ENCODE results near the gene SERPINF2.
A peak's percentile ranks its signal among the peaks of the same experiment; 100 is the strongest.
"Not testable (repeated sequence)": the region's sequence is repeated elsewhere in the genome, so short reads cannot be mapped to it uniquely, and the experiment has no call there.

The SERPINF2 gene

DNA sequence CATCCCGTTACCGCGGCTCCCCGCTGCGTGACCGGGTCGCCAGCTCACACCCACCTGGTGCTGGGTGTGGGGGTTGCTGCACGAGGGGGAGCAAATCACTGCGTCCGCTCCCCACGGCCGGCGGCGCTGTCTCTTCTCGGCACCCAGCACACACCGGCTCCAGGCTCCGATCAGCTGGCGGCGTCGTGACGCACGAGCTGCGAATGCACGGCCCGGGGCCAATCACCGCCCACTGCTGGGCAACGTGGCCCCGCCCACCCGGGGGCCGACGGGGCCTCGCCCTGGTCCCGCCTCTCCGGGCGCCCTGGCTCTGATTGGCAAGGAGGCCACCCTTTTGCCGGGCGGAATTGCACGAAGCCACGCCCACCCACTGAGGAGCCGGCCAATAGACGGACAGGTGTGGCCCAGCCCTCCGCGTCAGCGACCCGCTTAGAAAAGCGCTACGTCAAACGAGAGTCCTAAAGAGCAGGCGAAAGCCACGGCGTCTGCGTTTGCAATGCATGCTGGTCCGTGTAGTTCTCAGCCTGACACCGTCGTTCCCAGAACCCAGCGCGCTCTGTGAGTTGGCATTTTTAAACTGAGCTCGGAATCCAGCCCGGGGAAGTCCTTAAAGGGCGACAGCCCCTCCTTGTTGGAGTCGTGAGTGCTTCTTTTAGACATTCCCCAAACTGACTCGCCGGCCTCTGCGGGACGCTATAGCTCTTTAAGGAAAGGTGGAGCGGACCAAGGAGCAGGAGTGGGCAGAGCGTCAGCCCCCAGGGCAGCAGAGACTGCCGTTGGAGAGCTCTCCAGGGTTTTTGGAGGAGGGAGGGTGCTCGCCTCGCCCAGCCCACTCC, 26.4 kb upstream of the SERPINF2 start:
- DNase-seq (ENCODE audit: low read depth in 2 of 2): peak; percentile 100

DNA sequence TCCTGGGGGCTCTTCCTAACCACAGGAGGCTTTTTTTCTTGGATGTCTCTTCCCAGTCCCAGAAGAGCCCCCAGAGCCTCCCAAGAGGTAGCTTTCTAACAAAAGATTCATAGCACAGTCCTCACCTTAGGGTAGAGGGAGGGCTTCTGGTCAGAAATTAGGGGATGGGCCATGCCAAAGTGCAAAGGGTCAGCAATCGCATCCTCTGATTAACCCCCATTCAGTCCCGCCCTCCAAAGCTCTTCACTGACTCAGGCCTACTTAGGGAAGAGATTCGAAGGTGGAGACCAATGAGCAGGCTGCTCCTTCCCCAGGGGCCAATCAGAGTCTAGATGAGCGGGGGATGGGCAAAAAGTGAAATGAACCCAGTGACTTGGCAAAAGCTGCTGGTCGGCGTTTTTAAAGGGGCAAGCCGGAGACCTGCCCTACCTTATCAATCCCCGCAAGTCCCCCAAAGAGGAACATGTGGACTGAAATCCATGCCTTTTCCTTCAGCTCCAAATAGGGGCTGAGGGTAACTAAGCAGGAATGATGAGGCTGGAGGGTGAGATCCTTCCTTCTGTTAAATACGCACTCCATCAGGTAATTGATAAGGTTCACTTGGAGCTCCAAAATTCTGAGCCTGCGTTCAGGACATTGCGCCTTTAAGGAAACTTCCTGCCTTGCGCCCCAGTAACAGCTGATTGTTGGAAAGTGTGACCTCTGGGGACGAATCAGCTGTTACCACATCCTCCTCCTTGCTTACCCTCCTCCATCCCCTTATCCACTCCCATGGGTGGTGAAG, 25.6 kb upstream of the SERPINF2 start:
- peak; percentile 78 to 82 for DNase-seq (ENCODE audit: low read depth in 2 of 2)

DNA sequence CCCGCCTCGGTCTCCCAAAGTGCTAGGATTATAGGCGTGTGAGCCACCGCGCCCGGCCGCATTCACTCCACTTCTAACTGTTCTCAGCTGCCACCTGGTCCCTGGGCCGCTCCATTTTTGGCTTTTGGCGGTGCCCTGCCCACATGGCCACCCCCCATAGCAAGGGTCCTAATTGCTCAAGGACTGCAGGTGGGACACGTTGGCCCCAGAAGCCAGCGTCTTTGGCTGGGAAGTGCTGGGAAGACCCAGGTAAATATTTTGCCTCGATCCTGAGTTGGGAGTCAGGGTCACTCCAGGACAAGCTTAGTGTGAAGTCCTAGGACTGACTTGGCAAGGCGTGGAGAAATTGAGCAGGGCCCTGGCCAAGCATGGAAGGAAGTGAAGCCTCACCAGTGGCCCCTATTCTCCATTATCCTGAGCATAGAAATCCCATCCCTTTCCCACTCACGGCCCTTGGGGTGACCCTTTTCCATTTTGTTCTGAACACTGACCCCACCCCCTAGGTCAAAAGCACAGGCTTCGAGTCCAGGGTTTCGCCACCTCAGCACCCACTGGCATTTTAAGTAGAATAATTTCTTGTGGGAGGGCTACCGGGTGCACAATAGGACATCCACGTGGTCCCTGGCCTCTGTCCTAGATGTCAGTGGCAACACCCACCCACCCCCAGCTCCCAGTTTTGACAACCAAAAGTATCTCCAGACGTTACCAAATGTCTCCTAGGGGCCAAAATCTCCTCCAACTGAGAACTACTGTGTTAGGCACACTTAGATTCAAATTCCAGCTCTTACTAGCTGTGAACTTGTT, 24.1 kb upstream of the SERPINF2 start:
- no peak for DNase-seq (ENCODE audit: low read depth in 2 of 2)

DNA sequence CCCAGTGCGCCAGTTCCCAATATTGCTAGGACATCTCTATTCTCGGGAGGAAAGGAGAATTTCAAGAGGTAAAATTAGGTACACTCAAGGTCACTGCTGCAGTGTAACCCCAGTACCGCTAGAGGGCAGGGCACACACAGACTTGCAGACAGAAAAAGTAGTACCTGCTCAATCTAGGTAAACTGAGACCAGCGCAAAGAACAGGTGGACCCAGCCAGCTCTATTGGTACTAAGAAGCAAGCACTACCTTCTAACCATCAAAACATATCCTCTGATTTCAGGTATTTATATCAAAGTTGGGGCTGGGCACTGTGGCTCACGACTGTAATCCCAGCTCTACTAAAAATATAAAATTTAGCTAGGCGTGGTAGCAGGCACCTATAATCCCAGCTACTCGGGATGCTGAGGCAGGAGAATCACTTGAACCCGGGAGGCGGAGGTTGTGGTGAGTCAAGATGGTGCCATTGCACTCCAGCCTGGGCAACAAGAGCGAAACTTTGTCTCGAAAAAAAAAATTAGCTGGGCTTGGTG, 21.8 kb upstream of the SERPINF2 start:
- DNase-seq (ENCODE audit: low read depth in 2 of 2): peak in 1 of 2 donors; percentile 49

GRCh38 chr17:1722022-1722421, 20.6 kb upstream of the SERPINF2 start:
- not testable (repeated sequence) for DNase-seq (ENCODE audit: low read depth in 2 of 2)

DNA sequence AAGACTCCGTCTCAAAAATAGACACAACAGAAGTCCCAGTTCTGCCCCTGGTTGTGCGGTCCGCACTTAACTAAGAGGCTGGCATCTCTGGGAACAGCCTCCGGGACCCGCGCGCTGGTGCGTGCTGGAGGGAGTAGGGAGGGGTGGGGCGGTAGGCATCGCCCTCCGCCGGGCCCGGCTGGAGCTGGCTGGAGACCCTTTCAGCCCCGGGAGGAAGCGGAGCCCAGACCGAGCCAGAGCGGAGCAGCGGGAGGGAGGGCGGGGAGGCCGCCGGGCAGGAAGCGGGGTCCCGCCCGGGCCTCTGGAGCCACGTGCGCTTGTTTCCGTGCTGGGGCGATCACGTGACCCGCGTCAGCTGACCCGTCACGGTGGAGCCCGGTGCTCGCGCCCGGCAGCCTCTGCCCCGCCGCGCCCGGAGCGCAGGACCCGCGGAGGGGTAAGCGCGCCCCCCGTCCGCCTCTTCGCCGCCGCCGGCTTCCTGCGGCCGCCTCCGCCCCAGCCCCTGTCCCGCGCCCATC, 18.3 kb upstream of the SERPINF2 start, which contains the start of gene WDR81:
TSS of gene WDR81 (plus strand) at position 354 of the 518 bp plus-strand sequence. CDS start 256 bp downstream, outside the sequence.
- peak; percentile 82 to 83 for DNase-seq (ENCODE audit: low read depth in 2 of 2)

DNA sequence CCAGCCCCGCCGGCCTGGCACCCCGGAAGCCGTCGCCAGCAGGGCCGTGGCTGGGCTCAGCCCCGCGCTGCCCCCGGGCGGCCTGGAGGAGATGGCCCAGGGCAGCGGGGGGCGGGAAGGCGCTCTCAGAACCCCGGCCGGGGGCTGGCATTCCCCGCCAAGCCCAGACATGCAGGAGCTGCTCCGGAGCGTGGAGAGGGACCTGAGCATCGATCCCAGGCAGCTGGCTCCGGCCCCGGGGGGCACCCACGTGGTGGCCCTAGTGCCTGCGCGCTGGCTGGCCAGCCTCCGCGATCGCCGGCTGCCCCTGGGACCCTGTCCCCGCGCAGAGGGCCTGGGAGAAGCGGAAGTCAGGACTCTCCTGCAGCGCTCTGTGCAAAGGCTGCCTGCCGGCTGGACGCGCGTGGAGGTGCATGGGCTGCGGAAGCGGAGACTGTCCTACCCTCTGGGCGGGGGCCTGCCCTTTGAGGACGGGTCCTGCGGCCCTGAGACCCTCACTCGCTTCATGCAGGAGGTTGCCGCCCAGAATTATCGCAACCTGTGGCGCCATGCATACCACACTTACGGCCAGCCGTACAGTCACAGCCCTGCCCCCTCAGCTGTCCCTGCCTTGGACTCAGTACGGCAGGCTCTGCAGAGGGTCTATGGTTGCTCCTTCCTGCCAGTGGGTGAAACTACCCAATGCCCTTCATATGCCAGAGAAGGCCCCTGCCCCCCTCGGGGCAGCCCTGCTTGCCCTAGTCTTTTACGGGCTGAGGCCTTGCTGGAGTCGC, 17.6 kb upstream of the SERPINF2 start:
- no peak for DNase-seq (ENCODE audit: low read depth in 2 of 2)

- no peak for DNase-seq (ENCODE audit: low read depth in 2 of 2)
Observed at GRCh38 chr17:1725642-1726511, 16.8 kb upstream of the SERPINF2 start.

- DNase-seq (ENCODE audit: low read depth in 2 of 2): no peak
Observed at GRCh38 chr17:1726626-1727257, 15.9 kb upstream of the SERPINF2 start.

DNA sequence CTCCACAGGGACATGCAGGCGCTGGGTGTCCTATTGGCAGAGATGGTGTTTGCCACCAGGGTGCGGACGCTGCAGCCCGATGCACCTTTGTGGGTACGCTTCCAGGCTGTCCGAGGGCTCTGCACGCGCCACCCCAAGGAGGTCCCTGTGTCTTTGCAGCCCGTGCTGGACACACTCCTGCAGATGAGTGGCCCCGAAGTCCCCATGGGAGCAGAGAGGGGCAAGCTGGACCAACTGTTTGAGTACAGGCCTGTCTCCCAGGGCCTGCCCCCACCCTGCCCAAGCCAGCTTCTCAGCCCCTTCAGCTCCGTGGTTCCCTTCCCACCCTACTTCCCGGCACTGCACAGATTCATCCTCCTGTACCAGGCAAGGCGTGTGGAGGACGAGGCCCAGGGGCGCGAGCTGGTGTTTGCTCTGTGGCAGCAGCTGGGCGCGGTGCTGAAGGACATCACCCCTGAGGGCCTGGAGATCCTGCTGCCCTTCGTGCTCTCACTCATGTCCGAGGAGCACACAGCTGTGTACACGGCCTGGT, 15.3 kb upstream of the SERPINF2 start:
- no peak for DNase-seq (ENCODE audit: low read depth in 2 of 2)

DNA sequence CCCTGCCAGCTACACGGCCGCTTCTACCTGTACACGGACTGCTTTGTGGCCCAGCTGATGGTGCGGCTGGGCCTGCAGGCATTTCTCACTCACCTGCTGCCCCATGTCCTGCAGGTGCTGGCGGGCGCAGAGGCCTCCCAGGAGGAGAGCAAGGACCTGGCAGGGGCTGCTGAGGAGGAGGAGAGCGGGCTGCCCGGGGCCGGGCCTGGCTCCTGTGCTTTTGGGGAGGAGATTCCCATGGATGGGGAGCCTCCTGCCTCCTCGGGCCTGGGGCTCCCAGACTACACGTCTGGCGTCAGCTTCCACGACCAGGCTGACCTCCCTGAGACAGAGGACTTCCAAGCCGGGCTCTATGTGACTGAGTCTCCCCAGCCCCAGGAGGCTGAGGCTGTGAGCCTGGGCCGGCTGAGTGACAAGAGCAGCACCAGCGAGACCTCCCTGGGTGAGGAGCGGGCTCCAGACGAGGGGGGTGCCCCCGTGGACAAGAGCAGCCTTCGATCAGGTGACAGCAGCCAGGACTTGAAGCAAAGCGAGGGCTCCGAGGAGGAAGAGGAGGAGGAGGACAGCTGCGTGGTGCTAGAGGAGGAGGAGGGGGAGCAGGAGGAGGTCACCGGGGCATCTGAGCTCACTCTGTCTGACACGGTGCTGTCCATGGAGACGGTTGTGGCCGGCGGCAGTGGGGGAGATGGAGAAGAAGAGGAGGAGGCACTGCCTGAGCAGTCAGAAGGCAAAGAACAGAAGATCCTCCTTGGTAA, 14.6 kb upstream of the SERPINF2 start:
- no peak for DNase-seq (ENCODE audit: low read depth in 2 of 2)

GRCh38 chr17:1729966-1730325, 12.7 kb upstream of the SERPINF2 start:
- no peak for DNase-seq (ENCODE audit: low read depth in 2 of 2)

DNA sequence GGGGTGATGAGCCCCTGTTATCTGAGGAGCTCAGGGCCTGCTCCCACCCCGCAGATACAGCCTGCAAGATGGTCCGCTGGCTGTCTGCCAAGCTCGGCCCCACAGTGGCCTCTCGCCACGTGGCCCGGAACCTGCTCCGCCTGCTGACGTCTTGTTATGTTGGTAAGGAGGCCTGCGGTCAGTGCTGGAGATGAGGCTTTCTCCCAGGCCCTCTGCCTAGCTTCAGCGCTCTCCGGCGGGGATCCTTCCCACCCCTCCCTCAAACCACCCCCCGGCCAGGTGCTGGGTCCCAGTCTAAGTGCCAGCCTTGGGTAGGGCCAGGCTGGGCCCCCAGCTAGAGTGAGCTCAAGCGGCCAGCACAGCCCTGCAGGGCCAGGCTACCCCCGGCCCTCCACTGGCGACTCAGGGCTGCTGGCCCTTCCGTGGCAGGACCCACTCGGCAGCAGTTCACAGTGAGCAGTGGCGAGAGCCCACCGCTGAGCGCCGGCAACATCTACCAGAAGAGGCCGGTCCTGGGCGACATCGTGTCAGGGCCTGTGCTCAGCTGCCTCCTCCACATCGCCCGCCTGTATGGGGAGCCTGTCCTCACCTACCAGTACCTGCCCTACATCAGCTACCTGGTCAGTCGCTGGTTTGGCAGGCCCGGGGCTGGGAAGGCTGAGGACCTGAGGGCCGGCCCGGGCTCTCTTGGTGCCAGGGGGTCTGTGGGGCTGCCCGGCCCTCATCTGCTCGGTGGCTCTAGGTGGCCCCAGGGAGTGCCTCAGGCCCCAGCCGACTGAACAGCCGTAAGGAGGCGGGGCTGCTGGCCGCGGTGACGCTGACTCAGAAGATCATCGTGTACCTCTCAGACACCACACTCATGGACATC, 12.1 kb upstream of the SERPINF2 start:
- no peak for DNase-seq (ENCODE audit: low read depth in 2 of 2)

DNA sequence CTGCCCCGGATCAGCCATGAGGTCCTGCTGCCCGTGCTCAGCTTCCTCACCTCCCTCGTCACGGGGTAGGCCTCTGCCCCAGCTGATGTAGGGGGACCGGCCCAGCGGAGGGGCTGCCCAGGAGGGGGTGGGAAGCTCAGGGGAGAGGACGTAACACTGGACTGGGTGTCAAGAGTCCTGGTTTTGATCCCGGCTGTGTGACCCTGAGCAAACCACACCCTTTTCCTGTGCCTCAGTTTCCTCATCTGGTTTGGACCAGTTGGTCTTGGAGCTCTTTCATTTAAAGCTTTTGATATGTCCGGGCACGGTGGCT, 11.5 kb upstream of the SERPINF2 start:
- DNase-seq (ENCODE audit: low read depth in 2 of 2): no peak

GRCh38 chr17:1732241-1732832, 10.3 kb upstream of the SERPINF2 start:
- DNase-seq (ENCODE audit: low read depth in 2 of 2): no peak

DNA sequence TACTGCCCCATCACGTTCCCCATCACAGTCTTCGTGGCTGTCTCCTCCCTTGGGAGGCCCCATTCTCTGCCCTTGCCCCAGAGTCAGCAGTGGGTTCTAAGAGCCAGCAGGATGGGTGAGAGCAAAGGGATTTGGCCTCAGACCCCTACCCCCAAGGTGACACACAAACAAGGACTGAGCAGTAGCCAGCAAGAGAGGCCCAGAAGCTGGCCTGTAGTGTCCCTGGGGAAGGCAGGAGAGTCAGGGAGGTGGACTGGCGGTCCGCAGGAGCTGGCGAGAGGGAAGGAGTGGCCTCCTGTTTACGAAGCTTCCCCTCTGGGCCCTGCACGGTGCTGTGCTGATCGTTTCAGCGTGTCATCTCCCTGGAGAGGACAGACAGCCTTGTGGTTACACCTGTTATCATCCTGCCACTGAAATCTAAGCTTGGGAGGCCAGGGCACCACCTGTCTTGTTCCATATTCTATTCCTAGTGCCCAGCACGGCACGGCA, 9.8 kb upstream of the SERPINF2 start:
- DNase-seq (ENCODE audit: low read depth in 2 of 2): no peak

DNA sequence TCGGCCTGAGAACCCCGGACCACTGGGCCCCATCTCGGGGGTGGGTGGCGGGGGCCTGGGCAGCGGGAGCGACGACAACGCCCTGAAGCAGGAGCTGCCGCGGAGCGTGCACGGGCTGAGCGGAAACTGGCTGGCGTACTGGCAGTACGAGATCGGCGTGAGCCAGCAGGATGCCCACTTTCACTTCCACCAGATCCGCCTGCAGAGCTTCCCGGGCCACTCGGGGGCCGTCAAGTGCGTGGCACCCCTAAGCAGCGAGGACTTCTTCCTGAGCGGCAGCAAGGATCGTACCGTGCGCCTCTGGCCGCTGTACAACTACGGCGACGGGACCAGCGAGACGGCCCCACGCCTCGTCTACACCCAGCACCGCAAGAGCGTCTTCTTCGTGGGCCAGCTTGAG, 8.9 kb upstream of the SERPINF2 start:
- no peak for DNase-seq (ENCODE audit: low read depth in 2 of 2)
